B cell (primary cell): ENCODE results near the gene ECE1. TPM values are rescaled to one million over a fixed set of nuclear protein-coding genes. Genes with fewer than 3 reads are reported as not detected.

Experiments
- ATAC-seq: fragments of 200-7000 bp; cut with Tn5 transposase; one replicate; pipeline ENCODE4 v1.10.0; 2021; ENCODE audit warnings: low read depth, mild to moderate bottlenecking, moderate number of reproducible peaks, moderate library complexity
- CTCF ChIA-PET: fragments of 350-600 bp; sonication (Branson Sonifier 250); formaldehyde crosslinking; loops from one replicate; lab custom pipeline; 2021; ENCODE audit warnings: antibody characterized with exemption, inconsistent platforms; lab: Charles Lee
- POLR2A ChIA-PET: fragments of 350-600 bp; sonication (Branson Sonifier 250); formaldehyde crosslinking; loops from one replicate; lab custom pipeline; 2021; ENCODE audit warnings: antibody characterized with exemption; lab: Charles Lee
- DNase-seq: peaks from one replicate; pipeline ENCODE4 v3.0.0; 2013
- H2AFZ ChIP-seq: 2 replicates; pipeline ENCODE4 v1.6.1; 2012; ENCODE audit warnings: mild to moderate bottlenecking, low read depth, low read length; ENCODE audit not compliant: insufficient read depth, poor library complexity, severe bottlenecking
- H3K27ac ChIP-seq, 2 donors: 1 replicate in 1 of 2; 2 replicates in 1 of 2; pipeline ENCODE4 v1.5.1; 2012 to 2013; ENCODE audit warnings: low read length in 2 of 2, mild to moderate bottlenecking in 2 of 2, moderate library complexity in 1 of 2
- H3K27me3 ChIP-seq, 4 experiments: fragments of 200-600 bp in 1 of 4; sonication (generic) in 1 of 4; replicated peaks in 1 of 4; 1 replicate in 2 of 4; 2 replicates in 2 of 4; pipeline versions ENCODE4 v1.6.1 to v1.7.0; 2013 to 2016; ENCODE audit warnings: low read length in 3 of 4, mild to moderate bottlenecking in 2 of 4, mixed read lengths in 1 of 4, moderate library complexity in 1 of 4; ENCODE audit not compliant: insufficient read depth in 4 of 4, control insufficient read depth in 3 of 4; ENCODE audit errors: control extremely low read depth in 1 of 4
- H3K36me3 ChIP-seq, 2 experiments: replicated peaks in 1 of 2; 1 replicate in 1 of 2; 2 replicates in 1 of 2; pipeline versions ENCODE4 v1.6.1 to v1.7.1; 2013; ENCODE audit warnings: low read length in 1 of 2; ENCODE audit not compliant: insufficient read depth in 2 of 2, control insufficient read depth in 1 of 2; ENCODE audit errors: control extremely low read depth in 1 of 2, extremely low read depth in 1 of 2
- H3K4me1 ChIP-seq, 2 donors: fragments of 200-600 bp in 1 of 2; sonication (generic) in 1 of 2; 1 replicate in 1 of 2; 2 replicates in 1 of 2; pipeline versions ENCODE4 v1.5.1 to v1.6.1; 2013 to 2017; ENCODE audit warnings: low read length in 2 of 2; ENCODE audit not compliant: control insufficient read depth in 2 of 2, insufficient read depth in 2 of 2
- H3K4me2 ChIP-seq: replicated peaks from 2 replicates; pipeline ENCODE3; 2012; ENCODE audit warnings: mild to moderate bottlenecking, low read depth, low read length; ENCODE audit not compliant: poor library complexity, severe bottlenecking
- H3K4me3 ChIP-seq, 5 experiments: fragments of 200-600 bp in 1 of 5; sonication (generic) in 1 of 5; 1 replicate in 3 of 5; 2 replicates in 2 of 5; pipeline versions ENCODE4 v1.5.1 to v1.7.0; 2011 to 2016; ENCODE audit warnings: low read length in 4 of 5, mild to moderate bottlenecking in 4 of 5, low read depth in 2 of 5, control low read depth in 1 of 5, moderate library complexity in 1 of 5; ENCODE audit not compliant: insufficient read depth in 1 of 5; ENCODE audit errors: control extremely low read depth in 1 of 5, extremely low read depth in 1 of 5
- H3K79me2 ChIP-seq: fragments of 200-600 bp; sonication (generic); one replicate; pipeline ENCODE4 v1.6.0; 2016; ENCODE audit warnings: low read length; ENCODE audit not compliant: control insufficient read depth, insufficient read depth
- H3K9ac ChIP-seq: fragments of 200-600 bp; sonication (generic); 2 replicates; pipeline ENCODE4 v1.6.1; 2017; ENCODE audit warnings: mild to moderate bottlenecking, low read length, moderate library complexity
- H3K9me3 ChIP-seq, 3 donors: one replicate each; pipeline versions ENCODE4 v1.6.1 to v1.7.1; 2013; ENCODE audit warnings: low read length in 2 of 3; ENCODE audit not compliant: control insufficient read depth in 2 of 3, insufficient read depth in 1 of 3; ENCODE audit errors: control extremely low read depth in 1 of 3
- H4K20me1 ChIP-seq: 2 replicates; pipeline ENCODE4 v1.6.0; 2012; ENCODE audit warnings: mild to moderate bottlenecking, low read length; ENCODE audit not compliant: insufficient read depth, control insufficient read depth, poor library complexity, severe bottlenecking
- H3K27ac Mint-ChIP-seq: one replicate; pipeline ENCODE4 v1.8.0; 2021; ENCODE audit warnings: mixed read lengths
- H3K27me3 Mint-ChIP-seq: one replicate; pipeline ENCODE4 v1.8.0; 2021; ENCODE audit warnings: mixed read lengths
- H3K4me1 Mint-ChIP-seq: one replicate; pipeline ENCODE4 v1.8.0; 2021; ENCODE audit warnings: mixed read lengths
- H3K4me3 Mint-ChIP-seq: one replicate; pipeline ENCODE4 v1.8.0; 2021; ENCODE audit warnings: mixed read lengths
- H3K9me3 Mint-ChIP-seq: one replicate; pipeline ENCODE4 v1.8.0; 2022; ENCODE audit warnings: mixed read lengths; ENCODE audit not compliant: insufficient read depth
- CTCF ChIP-seq: fragments of 200-600 bp; IDR thresholded peaks from one replicate; pipeline ENCODE4 v1.8.0; 2022; ENCODE audit warnings: antibody characterized with exemption, mild to moderate bottlenecking
- EZH2 ChIP-seq: IDR thresholded peaks from 2 replicates; pipeline ENCODE4 v1.6.1; 2012; ENCODE audit warnings: borderline replicate concordance, low read depth, mild to moderate bottlenecking, moderate library complexity, low read length; ENCODE audit not compliant: insufficient read depth, poor library complexity, severe bottlenecking
- WGBS: methylation state at CpG from one replicate; pipeline ENCODE4 v1.1.5; 2013; ENCODE audit warnings: missing lambda C conversion rate; ENCODE audit not compliant: insufficient coverage; 5-methylcytosine and 5-hydroxymethylcytosine counted together
- intact Hi-C: fragments of 100-400 bp; cut with micrococcal nuclease; formaldehyde crosslinking; loops from one replicate; pipeline ENCODE4 v1.10.0; 2022
- polyA plus RNA-seq: library from polyadenylated mRNA; depleted of rRNA; stranded (reverse); fragments of >200 nt; gene quantifications from 2 replicates; pipeline ENCODE4 v1.2.3, GENCODE V29; 2012
- total RNA-seq, 2 donors: library from RNA; stranded (reverse); fragments of 120-200 nt in 1 of 2; gene quantifications; 1 replicate in 1 of 2; 2 replicates in 1 of 2; pipeline versions ENCODE4 v1.2.3 to v1.2.4, GENCODE V29; 2013 to 2022

Gene ECE1
- total and polyA plus RNA-seq, 2 donors (not counting 1 experiment from before 2014, with no cell fraction given), result 46.7 to 133 TPM

GRCh38 chr1:21302747-21303715 is 12.8 kb upstream of the ECE1 start:
- no peak for TF ChIP-seq CTCF
- TF ChIP-seq EZH2, result no peak
- H3K4me3 ChIP-seq, result no peak overlapping the region
- Mint-ChIP-seq H3K27ac (peak overlapping the region; percentile 37), H3K4me3 (no peak overlapping the region), H3K27me3 (no peaks in the 10 kb centered on the region), H3K4me1 (peaks cover 69% of the 10 kb centered on the region), H3K9me3 (no peaks in the 10 kb centered on the region)
- intact Hi-C loops, result no loop called here
- DNase-seq (no peak), ATAC-seq (no peak)
- H4K20me1 ChIP-seq, result peaks cover 14% of the 10 kb centered on the region
- H2AFZ ChIP-seq, result no peak overlapping the region
- H3K9me3 ChIP-seq, result no peaks in the 10 kb centered on the region
- H3K4me1 ChIP-seq, result peaks cover 29 to 49% of the 10 kb centered on the region in 2 donors
- WGBS, result 86% methylated on average over 6 of the region's 11 CpGs
- no peaks in the 10 kb centered on the region for H3K36me3 ChIP-seq
- ChIA-PET POLR2A (interaction anchor here (1.1 kb wide), 1 partner anchor 10 kb away, joined by 4 read pairs; no protein-coding TSS in a partner anchor), CTCF (interaction anchor here (1.2 to 2.2 kb wide), 2 partner anchors 17 to 65 kb away, joined by 3 to 10 read pairs; no protein-coding TSS in a partner anchor)
- H3K79me2 ChIP-seq, result peaks cover 97% of the 10 kb centered on the region
- no peak overlapping the region for H3K9ac ChIP-seq
- H3K27ac ChIP-seq, result no peak overlapping the region
- no peaks in the 10 kb centered on the region for H3K27me3 ChIP-seq
- no peak overlapping the region for H3K4me2 ChIP-seq
